ENCODE results near the gene EIF2S1. TPM values are rescaled to one million over a fixed set of nuclear protein-coding genes. Genes with fewer than 3 reads are reported as not detected.

The EIF2S1 gene
- total RNA-seq, 1 donor from 2014 or later, result 137 TPM

DNA sequence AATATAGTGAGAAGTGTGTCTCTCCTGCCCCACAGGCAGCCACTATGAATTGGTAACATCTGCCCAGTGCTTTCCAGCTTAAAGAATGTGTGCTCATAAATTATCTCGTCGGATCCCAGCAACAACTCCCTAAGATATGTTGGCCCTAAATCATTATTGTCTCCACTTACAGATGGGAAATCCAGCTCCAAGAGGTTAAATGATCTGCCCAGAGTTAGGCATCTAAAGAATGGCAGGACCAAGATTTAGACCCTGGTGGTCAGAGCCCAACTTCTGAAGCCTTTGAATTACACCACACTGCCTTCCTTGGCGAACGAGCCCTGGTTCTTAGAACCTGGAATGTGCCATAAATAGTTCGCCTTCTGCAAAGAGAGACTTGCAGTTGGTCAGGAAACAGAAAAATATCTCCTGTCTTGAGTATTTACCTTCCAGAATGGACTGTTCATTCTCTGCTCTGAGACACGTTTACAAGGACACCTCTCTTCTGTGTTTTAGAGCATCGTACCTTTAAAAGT, 72.0 kb downstream of the EIF2S1 start:
- intact Hi-C loops (cut with micrococcal nuclease), result no loop called here

DNA sequence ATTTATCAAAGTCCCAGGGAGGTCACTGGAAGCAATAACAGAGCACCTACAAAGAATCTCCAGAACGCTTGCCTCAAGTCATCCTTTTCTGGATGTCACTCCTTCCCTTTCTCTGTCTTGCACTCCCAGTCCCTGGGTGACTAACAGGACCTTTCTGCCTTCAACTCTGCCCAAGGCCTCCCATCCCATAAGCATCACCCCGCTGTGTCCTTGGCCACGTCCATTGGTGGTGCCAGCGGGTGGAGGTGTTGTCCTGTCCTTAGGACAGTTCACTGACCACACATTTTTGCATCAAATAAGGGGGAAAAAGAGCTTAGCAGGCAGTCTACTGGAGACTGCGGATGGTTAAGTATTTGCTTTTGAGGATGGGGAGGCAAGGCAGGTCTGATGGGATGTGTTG, 75.5 kb downstream of the EIF2S1 start:
- intact Hi-C loops (cut with micrococcal nuclease), result no loop called here

Other genes starting within 250 kb of the EIF2S1 start
- 0.14 TPM in 1 of 2 replicates, not detected in the other for gene GARIN2, start 170.9 kb upstream of the EIF2S1 start, total RNA-seq
- gene PALS1, start 118.9 kb upstream of the EIF2S1 start, total RNA-seq, result 9.4 and 9.8 TPM in 2 replicates
- 31.9 and 34.2 TPM in 2 replicates for gene ATP6V1D, start 524 bp upstream of the EIF2S1 start, total RNA-seq
- 0.18 TPM in 2 replicates for gene PLEK2, start 51.8 kb downstream of the EIF2S1 start, total RNA-seq
- gene TMEM229B, start 128.4 kb downstream of the EIF2S1 start, total RNA-seq, result 18.4 and 19.4 TPM in 2 replicates
- 0.61 and 0.64 TPM in 2 replicates for gene PLEKHH1, start 173.0 kb downstream of the EIF2S1 start, total RNA-seq
- 17.1 and 17.8 TPM in 2 replicates for gene PIGH, start 239.9 kb downstream of the EIF2S1 start, total RNA-seq

Measured in T-helper 2 cell treated with Interferon-gamma antibody and Interleukin-4, amounts not matched to agents 100 ng/mL and 5 ng/mL, for 36 hours (primary cell).